Tibial artery (tissue), 4 donors: ENCODE data around the gene GPR32.

Experiments used
- DNase-seq, 2 donors: peaks; one replicate each; pipeline ENCODE4 v3.0.0-alpha.2; 2019
- H3K27ac ChIP-seq, 2 donors: fragments of 200-600 bp; sonication (generic) in 1 of 2; 1 replicate in 1 of 2; 2 replicates in 1 of 2; pipeline ENCODE4 v1.5.1; 2018 to 2019; ENCODE audit warnings: mild to moderate bottlenecking in 1 of 2
- H3K27me3 ChIP-seq, 2 donors: fragments of 200-600 bp; sonication (generic) in 1 of 2; one replicate each; pipeline versions ENCODE4 v1.5.1 to v1.6.0; 2016 to 2019
- H3K36me3 ChIP-seq, 3 donors: fragments of 200-600 bp; sonication (generic) in 2 of 3; one replicate each; pipeline ENCODE4 v1.5.1; 2016 to 2019; ENCODE audit warnings: mild to moderate bottlenecking in 2 of 3
- H3K4me1 ChIP-seq, 4 donors: fragments of 200-600 bp; sonication (generic) in 2 of 4; 1 replicate in 3 of 4; 2 replicates in 1 of 4; pipeline ENCODE4 v1.5.1; 2016 to 2019
- H3K4me3 ChIP-seq, 2 donors: fragments of 200-600 bp; sonication (generic) in 1 of 2; 1 replicate in 1 of 2; 2 replicates in 1 of 2; pipeline ENCODE4 v1.5.1; 2018 to 2019; ENCODE audit warnings: mild to moderate bottlenecking in 2 of 2
- H3K9me3 ChIP-seq, 3 donors: fragments of 200-600 bp; sonication (generic) in 1 of 3; one replicate each; pipeline ENCODE4 v1.5.1; 2016 to 2019
- intact Hi-C: fragments of 100-400 bp; cut with DNase I; formaldehyde crosslinking; loops from one replicate; pipeline ENCODE4 v1.15.0; 2023; ENCODE audit warnings: low total_unique reads
- TF ChIP-seq, protein P1 (sequence below), 2 experiments: fragments of 200-600 bp in 1 of 2; fragments of 450-650 bp in 1 of 2; IDR thresholded peaks; one replicate each; pipeline ENCODE4 v1.5.1; 2017 to 2019; ENCODE audit warnings: antibody characterized with exemption in 2 of 2, mild to moderate bottlenecking in 1 of 2, moderate library complexity in 1 of 2

Gene GPR32

DNA sequence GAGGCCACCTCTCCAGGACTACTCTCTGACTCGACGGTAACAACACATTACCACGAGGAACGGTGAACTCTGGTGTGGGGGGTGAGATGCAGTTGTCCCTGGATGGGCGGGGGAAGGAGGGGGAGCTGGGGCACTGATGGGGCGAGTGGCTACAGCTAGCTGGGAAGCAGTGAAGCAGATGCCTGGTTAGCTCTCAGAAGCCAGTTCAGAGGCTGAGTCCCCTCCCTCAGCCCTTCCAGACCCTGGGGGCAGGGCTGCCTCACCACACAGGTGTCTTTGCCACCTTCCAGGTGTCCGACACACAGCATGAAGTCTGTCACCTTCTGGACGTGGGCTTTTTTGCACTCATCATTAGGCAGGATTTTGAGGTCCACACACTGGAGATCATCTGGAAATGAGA lies 49.4 kb downstream of the GPR32 start:
- Histone ChIP-seq H3K9me3 (no peaks in the 10 kb centered on the region), H3K4me3 (no peak overlapping the region), H3K27me3 (peaks cover 0 to 79% of the 10 kb centered on the region in 2 donors), H3K36me3 (no peaks in the 10 kb centered on the region), H3K27ac (no peak overlapping the region), H3K4me1 (peaks cover 0 to 16% (median 2%) of the 10 kb centered on the region in 4 donors)
- TF ChIP-seq, protein P1, sequence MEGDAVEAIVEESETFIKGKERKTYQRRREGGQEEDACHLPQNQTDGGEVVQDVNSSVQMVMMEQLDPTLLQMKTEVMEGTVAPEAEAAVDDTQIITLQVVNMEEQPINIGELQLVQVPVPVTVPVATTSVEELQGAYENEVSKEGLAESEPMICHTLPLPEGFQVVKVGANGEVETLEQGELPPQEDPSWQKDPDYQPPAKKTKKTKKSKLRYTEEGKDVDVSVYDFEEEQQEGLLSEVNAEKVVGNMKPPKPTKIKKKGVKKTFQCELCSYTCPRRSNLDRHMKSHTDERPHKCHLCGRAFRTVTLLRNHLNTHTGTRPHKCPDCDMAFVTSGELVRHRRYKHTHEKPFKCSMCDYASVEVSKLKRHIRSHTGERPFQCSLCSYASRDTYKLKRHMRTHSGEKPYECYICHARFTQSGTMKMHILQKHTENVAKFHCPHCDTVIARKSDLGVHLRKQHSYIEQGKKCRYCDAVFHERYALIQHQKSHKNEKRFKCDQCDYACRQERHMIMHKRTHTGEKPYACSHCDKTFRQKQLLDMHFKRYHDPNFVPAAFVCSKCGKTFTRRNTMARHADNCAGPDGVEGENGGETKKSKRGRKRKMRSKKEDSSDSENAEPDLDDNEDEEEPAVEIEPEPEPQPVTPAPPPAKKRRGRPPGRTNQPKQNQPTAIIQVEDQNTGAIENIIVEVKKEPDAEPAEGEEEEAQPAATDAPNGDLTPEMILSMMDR (IDR thresholded peaks at IDR 0.05): no peak
- intact Hi-C loops: no loop called here
- no peak for DNase-seq

DNA sequence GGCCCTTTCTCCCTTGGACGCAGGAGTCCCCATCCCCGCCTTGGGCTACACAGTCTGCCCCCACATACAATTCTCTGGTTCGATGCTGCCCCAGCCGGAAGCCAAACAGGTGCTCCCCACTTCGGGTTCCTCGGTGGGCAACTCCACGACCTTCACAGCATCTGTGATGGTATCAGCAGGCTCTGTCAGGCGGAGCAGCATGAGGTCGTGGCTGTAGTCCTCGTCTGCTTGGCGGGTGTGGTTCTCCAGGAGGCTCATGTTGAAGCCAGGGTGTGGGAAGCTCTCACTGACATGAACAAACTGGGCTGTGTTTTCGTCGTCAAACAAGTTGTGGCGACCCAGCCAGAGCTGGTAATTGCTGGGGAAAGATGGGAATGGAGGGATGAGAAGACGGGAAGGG lies 49.8 kb downstream of the GPR32 start:
- DNase-seq: no peak
- TF ChIP-seq, protein P1 (IDR thresholded peaks at IDR 0.05): no peak

DNA sequence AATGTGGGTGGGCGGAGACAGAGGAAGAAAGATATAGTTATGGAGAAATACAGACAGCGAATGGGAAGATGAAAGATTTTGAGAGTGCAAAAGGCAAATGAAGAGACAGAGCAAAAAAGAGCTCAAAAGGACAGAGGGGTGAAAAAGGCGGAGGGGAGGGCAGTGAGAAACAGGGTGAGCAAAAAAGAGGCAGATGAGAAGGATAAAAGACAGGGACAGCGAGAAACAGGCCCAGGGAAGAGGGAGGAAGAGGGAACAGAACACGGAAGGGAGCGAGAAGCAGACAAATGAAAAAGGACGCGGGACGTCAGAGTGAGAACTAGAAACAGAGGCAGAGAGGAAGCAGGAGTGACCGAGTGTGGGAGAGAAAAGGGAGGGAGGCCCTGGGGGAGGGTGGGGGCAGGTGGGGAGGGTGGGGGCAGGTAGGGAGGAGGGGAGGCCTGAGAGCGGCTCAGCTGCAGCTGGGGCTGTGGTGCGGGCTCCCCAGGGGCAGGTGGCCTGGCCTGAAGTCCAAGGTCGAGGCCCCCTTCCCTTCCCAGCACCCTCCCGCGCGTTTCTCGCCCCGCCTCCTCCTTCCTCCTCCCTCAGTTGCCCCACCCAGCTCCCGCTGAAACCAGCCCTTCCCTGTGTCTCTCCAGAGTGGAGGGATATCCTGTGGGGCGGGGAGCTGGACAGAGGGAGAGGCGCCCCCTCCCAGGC lies 50.4 kb downstream of the GPR32 start:
- Histone ChIP-seq H3K27ac (no peak overlapping the region), H3K27me3 (peaks cover 0 to 68% of the 10 kb centered on the region in 2 donors)
- TF ChIP-seq, protein P1 (IDR thresholded peaks at IDR 0.05): no peak

More for the DNA sequence above, 49.8 kb downstream of the GPR32 start:
- H3K4me3 ChIP-seq: no peak overlapping the region
- no peak overlapping the region for H3K27ac ChIP-seq
- no peaks in the 10 kb centered on the region for H3K9me3 ChIP-seq
- intact Hi-C loops: no loop called here
- no peaks in the 10 kb centered on the region for H3K36me3 ChIP-seq
- H3K27me3 ChIP-seq: peaks cover 0 to 74% of the 10 kb centered on the region in 2 donors
- peaks cover 0 to 16% (median 2%) of the 10 kb centered on the region in 4 donors for H3K4me1 ChIP-seq

DNA sequence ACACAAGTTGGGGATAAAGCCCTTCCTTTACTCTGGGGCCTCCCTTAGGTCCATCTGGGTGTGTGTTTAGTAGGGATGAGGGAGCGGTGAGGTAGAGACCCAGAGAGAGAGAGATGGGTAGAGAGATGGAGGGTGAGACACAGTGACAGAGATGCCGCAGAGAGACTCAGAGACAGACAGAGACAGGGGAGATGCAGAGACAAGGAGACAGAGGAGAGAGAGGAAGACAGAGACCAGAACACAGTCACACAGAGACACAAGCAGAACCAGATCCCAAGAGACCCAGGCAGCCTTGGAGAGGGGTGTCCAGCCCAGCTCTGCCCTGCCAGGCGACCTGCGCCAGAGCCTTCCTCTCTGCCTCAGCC lies 51.0 kb downstream of the GPR32 start:
- DNase-seq: no peak
- H3K4me3 ChIP-seq: no peak overlapping the region
- no peak overlapping the region for H3K27ac ChIP-seq
- TF ChIP-seq, protein P1 (IDR thresholded peaks at IDR 0.05): no peak
- peaks cover 0 to 16% (median 2%) of the 10 kb centered on the region in 4 donors for H3K4me1 ChIP-seq
- H3K27me3 ChIP-seq: peaks cover 0 to 68% of the 10 kb centered on the region in 2 donors
- H3K36me3 ChIP-seq: no peaks in the 10 kb centered on the region
- intact Hi-C loops: no loop called here
- no peaks in the 10 kb centered on the region for H3K9me3 ChIP-seq

More for the DNA sequence above, 50.4 kb downstream of the GPR32 start:
- intact Hi-C loops: no loop called here
- peaks cover 0 to 16% (median 2%) of the 10 kb centered on the region in 4 donors for H3K4me1 ChIP-seq
- no peak for DNase-seq
- H3K4me3 ChIP-seq: no peak overlapping the region
- H3K9me3 ChIP-seq: no peaks in the 10 kb centered on the region
- no peaks in the 10 kb centered on the region for H3K36me3 ChIP-seq
